GM21367 (cell line): ENCODE measurements around the gene NAV2.

Source experiments
- ATAC-seq: cut with Tn5 transposase; IDR thresholded peaks from one replicate; pipeline ENCODE4 v1.9.1; 2021; ENCODE audit not compliant: unreplicated experiment

The NAV2 gene

DNA sequence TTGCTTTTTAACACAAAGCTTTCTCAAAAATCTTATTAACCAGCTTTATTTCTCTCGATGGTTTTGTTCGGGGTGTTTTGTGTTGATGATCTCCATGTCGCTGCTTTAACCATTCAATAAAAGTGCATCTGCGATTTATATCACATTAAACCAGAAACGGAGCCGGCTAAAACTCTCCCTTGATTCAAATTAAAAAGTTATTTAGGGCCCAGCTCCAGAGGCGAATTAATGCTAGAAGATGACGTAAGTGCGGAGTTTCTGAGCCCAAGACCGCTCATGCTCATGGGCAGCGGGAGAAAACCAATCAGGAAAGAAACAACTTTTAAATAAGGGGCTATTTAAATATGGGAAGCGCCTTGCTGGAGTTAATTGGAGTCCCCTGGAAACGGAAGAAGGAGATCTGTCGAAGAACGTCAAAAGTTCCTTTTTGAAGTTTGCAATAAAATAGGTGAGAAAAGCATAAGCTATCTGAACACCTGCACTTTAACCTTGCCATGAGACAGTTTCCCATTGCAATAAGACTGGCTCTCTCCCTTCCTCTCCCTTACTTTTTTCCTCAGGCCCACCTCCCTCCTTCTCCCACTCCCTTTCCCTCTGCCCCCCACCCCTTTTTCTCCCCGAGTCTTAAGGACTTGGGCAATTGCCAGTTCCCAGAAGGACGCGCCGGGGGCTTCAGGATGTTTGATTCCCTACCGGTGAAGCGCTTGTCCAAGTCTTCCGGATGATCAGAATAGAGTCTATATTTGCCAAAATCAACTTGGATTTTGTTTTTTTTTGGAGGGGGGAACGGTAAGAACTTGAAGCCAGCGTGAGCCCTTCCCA, 449.5 kb downstream of the NAV2 start:
- ATAC-seq = no peak

DNA sequence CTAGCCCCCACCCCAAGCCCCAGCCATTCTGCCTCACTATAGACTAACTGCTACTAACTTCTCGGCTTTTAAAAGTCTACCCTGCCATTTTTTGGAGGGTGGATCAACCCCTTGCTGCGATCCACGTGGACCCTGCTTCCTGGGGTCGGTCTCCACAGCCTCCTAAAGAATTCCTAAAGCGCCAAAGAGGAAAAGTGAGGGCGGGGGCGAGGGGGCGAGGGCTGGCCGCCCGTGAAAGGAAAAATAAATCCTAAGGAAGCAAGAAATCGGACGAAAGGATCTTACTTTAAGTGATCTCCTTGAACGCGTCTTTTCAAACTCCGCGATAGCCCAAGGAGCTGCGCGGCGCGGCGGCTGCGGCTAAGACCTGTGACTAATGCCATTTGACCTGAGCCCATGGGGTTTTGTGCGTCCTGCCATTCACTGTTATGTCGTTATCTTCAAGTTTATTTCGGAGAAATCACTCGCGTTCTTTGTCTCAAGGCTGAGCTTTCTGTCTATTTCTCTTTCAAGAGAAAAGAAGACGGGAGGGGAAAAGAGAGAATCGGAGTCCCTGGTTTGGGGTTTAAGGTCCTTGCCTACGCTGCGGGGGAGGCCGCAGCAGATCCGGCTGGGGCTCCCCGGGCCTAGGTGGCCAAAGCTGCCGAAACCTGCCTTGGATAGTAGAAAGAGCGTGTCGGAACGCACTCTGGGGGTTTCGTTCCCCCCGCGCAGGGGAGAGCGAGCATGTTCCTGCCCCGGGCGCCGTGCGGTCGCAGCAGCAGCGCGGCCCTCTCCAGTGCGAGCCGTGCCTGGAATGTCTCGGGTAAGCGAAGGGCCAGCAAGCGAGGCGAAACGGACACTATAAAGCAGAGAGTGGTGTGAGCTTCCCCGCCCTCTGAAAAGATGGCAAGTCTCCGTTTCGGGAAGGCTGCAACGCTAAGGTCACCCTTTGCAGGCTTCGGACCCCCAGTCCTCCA, 450.5 kb downstream of the NAV2 start:
- ATAC-seq = no peak

DNA sequence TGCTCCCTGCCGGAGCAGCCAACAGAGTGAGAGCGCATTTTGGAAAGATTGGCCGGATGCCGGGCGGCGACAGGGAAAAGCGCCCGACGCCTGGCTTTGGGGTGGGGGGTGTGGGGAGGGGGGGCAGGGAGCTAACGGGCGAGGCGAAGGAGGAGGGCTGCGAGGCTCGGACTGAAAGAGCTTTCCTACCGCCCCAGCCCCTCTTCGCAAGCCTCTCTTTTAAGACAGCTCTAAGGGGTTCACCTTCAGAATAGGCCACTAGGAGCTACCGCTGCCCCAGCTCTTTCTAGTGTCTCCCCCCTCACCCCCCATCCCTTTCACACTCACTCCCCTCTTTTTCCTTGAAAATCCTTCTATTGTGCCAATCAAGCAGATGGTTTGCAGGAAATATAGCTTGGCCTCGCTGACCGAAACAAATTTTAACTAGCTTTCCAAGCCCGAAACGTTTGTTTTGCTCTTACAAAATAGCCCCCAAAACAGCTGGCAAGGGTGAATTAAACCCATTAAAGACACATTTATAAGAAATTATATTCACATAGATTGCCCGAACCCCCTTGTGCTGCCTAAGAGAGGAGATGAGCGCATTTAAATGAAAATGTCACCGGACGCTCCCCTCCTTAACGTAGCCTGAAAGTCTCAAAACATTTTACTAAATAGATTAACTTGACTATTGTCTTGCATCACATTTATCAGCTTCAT, 451.3 kb downstream of the NAV2 start:
- ATAC-seq = no peak
